Measurements from ENCODE around the gene SLC9A8. TPM values are rescaled to one million over a fixed set of nuclear protein-coding genes. Genes with fewer than 3 reads are reported as not detected.

Gene SLC9A8
- total and polyA plus RNA-seq, 2 donors (not counting 3 experiments of a cell fraction or from before 2014, with no cell fraction given), result 5.1 to 14.4 TPM

- TF ChIP-seq, protein P1, sequence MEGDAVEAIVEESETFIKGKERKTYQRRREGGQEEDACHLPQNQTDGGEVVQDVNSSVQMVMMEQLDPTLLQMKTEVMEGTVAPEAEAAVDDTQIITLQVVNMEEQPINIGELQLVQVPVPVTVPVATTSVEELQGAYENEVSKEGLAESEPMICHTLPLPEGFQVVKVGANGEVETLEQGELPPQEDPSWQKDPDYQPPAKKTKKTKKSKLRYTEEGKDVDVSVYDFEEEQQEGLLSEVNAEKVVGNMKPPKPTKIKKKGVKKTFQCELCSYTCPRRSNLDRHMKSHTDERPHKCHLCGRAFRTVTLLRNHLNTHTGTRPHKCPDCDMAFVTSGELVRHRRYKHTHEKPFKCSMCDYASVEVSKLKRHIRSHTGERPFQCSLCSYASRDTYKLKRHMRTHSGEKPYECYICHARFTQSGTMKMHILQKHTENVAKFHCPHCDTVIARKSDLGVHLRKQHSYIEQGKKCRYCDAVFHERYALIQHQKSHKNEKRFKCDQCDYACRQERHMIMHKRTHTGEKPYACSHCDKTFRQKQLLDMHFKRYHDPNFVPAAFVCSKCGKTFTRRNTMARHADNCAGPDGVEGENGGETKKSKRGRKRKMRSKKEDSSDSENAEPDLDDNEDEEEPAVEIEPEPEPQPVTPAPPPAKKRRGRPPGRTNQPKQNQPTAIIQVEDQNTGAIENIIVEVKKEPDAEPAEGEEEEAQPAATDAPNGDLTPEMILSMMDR (IDR thresholded peaks at IDR 0.05; ENCODE audit: extremely low read depth in 1 of 2, insufficient read depth in 1 of 2, low read depth in 1 of 2, low read length in 2 of 2), result no peak
- TF ChIP-seq EZH2 (IDR thresholded peaks at IDR 0.05; ENCODE audit: borderline replicate concordance, low read depth, low read length, severe bottlenecking) (no peak), MYC (IDR thresholded peaks at IDR 0.05; ENCODE audit: low read depth, low read length) (no peak), POLR2A (IDR thresholded peaks at IDR 0.05; ENCODE audit: low read depth, low read length) (no peak)
- TF ChIP-seq, protein P2, sequence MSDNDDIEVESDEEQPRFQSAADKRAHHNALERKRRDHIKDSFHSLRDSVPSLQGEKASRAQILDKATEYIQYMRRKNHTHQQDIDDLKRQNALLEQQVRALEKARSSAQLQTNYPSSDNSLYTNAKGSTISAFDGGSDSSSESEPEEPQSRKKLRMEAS (IDR thresholded peaks at IDR 0.05; ENCODE audit: insufficient read depth, insufficient read length), result no peak
- Histone ChIP-seq H3K4me3 (replicated peaks in 1 of 3; ENCODE audit: insufficient read depth in 1 of 3, low read depth in 1 of 3, low read length in 3 of 3) (no peak overlapping the region), H3K9ac (replicated peaks; ENCODE audit: extremely low read depth, insufficient read depth, low read length) (no peak overlapping the region), H4K20me1 (replicated peaks; ENCODE audit: control insufficient read depth, extremely low read depth, insufficient read depth, low read length) (no peaks in the 10 kb centered on the region), H3K27ac (ENCODE audit: insufficient read depth, low read depth, low read length) (no peak overlapping the region), H3K27me3 (ENCODE audit: control insufficient read depth in 2 of 2, insufficient read depth in 2 of 2, low read length in 2 of 2) (no peaks in the 10 kb centered on the region), H3K4me1 (ENCODE audit: control insufficient read depth, extremely low read depth, insufficient read depth, low read length) (peaks cover 20% of the 10 kb centered on the region), H3K36me3 (ENCODE audit: control insufficient read depth in 2 of 2, extremely low read depth in 1 of 2, insufficient read depth in 2 of 2, low read length in 2 of 2) (no peaks in the 10 kb centered on the region), H3K9me1 (replicated peaks; ENCODE audit: control insufficient read depth, extremely low read depth, insufficient read depth, low read length) (no peaks in the 10 kb centered on the region), H2AFZ (ENCODE audit: low read depth, low read length) (no peak overlapping the region), H3K79me2 (ENCODE audit: control insufficient read depth, insufficient read depth, low read length) (no peaks in the 10 kb centered on the region), H3K4me2 (ENCODE audit: insufficient read depth, low read length) (no peak overlapping the region), H3K9me3 (replicated peaks; ENCODE audit: control insufficient read depth, insufficient read depth, low read length) (no peaks in the 10 kb centered on the region)
- no TSS peak for BruUV-seq (replicated peaks)
- dilution Hi-C loops (cut with MboI; ENCODE audit: extremely low pct_ligation_motif_present, low sequenced_read_pairs), result no loop called here
- ChIA-PET CTCF (interaction anchor here (0.6 to 6.6 kb wide), 11 partner anchors 12 to 348 kb away, joined by 3 to 69 read pairs (median 17); no protein-coding TSS in a partner anchor), POLR2A (no interaction called here)
- intact Hi-C loops (cut with micrococcal nuclease), result no loop called here
- no peak for FAIRE-seq
- DNase-seq (ENCODE audit: low read depth, low spot score), result no peak
These were observed 77.3 kb downstream of the SLC9A8 start for GRCh38 chr20:49889935-49890333.

Measured in endothelial cell of umbilical vein (primary cell).